Activated CD4-positive, alpha-beta T cell treated with anti-CD3 and anti-CD28 coated beads, Interleukin-2, Interleukin-6, amounts not matched to agents 100 ng/mL and 50 ng/mL, durations not matched to agents 16 hours and 8 hours (primary cell): Measurements from ENCODE around the gene CHPF.

Source experiments
- DNase-seq: peaks from one replicate; pipeline ENCODE4 v3.0.0-alpha.2; 2020

The CHPF gene

GRCh38 chr2:219549619-219550018 lies 6.0 kb upstream of the CHPF start:
- no peak for DNase-seq

GRCh38 chr2:219548990-219549389 lies 5.4 kb upstream of the CHPF start:
- DNase-seq = no peak

DNA sequence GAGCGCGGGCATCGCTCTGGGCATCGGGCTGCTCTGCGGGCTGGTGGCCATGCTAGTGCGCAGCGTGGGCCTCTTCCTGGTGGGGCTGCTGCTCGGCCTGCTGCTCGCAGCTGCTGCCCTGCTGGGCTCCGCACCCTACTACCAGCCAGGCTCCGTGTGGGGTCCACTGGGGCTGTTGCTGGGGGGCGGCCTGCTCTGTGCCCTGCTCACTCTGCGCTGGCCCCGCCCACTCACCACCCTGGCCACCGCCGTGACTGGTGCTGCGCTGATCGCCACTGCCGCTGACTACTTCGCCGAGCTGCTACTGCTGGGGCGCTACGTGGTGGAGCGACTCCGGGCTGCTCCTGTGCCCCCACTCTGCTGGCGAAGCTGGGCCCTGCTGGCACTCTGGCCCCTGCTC lies 4.0 kb upstream of the CHPF start:
- no peak for DNase-seq

- DNase-seq = no peak
Measured at GRCh38 chr2:219545943-219546352, 2.3 kb upstream of the CHPF start.

DNA sequence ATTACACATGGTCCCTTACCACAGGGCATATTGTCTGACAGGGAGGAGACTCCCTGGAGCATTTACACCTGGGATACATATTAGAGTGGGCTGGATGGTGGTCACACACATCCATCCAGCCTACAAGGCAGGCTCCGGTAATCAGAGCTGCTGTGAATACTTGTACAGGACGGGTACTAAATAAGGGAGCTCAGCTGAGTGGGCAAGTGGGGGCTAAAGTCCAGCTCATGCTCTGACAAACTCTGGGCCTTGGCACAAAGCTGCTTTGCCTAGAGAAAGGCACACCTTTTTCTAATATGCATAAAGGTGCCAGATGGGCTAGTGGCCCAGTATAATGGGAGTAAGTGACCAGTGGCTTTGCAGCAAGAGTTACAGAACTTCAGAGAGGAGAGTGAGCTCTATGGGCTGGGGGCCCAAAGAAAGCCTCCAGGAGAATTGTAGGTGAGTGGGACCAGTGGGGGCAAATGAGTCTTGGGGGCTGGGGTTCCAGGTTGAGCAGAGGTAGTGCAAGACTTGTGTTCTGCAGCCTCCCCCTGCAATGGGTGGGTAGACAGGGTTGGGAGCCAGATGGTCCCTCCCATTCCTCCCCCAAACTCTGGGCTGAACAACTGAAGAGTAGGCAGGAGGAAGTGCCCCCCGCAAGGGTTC lies 1.8 kb upstream of the CHPF start:
- DNase-seq = no peak

DNA sequence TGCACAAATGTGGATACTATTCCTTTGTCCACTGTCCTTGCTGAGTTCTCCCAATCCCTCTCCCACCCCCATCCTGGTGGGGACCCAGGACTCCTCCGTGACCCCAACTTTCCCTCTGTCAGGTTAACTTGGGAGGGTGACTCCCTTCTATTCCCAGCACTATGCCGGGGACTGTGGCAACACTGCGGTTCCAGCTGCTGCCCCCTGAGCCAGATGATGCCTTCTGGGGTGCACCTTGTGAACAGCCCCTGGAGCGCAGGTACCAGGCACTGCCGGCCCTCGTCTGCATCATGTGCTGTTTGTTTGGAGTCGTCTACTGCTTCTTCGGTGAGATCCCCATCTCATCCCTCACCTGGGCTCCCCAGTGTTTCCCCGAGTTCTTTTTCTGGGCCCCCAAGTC lies 958 bp upstream of the CHPF start:
- DNase-seq = no peak

DNA sequence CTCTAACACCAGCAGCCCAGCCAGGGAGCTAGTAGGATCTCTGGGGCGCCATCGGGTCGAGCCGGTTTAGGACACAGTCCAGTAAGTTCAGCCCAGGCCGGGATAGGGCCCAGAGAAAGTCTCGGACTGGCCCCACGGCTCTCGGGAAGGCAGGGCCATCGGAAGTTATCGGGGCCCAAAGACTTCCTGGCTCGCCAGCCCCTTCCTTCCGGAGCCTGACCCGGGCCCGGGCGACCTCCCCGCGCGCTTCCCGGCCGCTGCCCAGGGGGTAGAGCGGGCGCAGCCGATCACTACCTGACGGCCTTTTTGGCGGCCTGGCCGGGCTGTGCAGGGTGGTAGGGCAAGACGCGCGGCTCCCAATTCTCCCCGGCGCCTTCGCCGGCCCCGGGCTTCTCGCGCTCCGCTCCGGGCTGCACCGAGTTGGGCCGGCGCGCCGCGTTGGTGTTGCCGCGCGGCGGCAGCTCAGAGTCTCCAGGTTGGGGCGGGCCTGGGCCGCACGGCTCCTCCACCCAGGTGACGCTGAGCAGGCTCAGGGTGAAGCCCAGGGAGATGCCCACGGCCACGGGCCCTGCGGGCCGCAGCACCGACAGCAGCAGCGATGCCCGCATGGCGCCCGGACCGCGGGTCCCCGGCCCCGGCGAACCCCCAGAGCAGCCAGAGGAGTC lies 546 bp downstream of the CHPF start:
- DNase-seq = peak; percentile 53

DNA sequence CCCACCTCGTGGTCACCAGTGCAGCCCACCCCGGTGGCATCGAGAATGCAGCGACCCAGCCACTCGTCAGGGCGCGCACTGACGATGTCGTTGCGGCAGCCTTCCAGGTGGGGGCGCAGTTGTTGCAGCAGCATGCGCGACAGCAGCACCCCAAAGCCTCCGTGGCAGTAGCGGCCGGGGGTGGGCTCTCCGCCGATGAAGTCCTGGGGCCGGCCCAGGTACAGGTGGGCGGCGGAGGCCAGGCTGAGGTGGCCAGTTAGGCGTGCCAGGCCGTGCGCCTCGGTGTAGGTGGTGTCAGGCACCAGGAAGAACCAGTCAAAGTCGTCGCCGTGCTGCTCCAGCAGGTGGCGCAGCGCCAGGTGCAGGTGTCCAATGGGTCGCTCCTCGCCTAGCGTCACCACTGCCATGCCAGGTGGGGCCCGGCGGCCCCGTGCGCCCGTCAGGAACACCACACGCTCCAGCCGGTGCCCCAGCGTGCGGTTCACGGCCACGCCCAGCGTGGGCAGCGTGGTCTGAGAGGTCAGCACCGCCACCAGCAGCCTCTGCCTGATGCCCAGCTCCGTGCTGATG lies 1.9 kb downstream of the CHPF start:
- DNase-seq = peak; percentile 93

- DNase-seq = no peak
Measured at GRCh38 chr2:219540784-219541504, 2.7 kb downstream of the CHPF start.

DNA sequence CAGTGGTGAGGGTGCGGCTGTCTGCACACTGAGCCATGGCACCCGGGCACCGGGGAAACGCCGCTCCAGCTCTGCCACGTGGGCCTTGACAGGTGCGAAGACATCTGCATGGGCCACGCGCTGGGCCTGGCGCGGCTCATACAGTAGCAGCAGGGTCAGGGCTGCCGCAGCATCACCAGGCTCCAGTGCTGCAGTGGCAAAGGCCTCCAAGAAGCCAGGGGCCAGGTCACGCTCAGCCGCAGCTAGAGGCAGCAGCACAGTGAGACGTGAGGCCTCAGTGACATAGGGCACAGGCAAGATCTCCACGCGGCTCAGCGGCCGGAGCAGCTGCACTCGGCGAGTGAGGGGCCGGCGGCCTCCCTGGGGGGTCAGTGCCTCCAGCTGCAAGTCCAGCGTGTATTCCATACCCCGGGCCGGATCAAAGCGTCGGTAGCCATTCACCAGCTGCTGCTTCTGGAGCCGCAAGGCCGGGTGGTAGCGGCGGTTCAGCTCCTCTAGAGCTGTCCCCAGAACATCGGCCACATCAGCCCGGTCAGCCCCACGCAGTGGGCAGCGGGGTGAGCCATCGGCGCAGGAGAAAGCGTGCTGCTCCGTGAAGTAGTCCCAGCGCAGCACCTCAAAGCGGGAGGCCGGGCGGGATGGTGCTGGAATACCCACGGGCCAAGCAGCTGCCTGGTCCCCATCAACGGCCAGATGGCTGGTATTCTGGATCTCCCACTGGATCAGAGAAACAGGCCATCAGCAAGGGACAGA lies 3.5 kb downstream of the CHPF start:
- no peak for DNase-seq

GRCh38 chr2:219538956-219539788 lies 4.4 kb downstream of the CHPF start:
- DNase-seq = no peak

GRCh38 chr2:219538504-219538951 lies 5.1 kb downstream of the CHPF start:
- DNase-seq = no peak

GRCh38 chr2:219537657-219538488 lies 5.7 kb downstream of the CHPF start:
- DNase-seq = no peak

- no peak for DNase-seq
Measured at GRCh38 chr2:219536967-219537366, 6.6 kb downstream of the CHPF start.

- no peak for DNase-seq
Measured at GRCh38 chr2:219536425-219536824, 7.2 kb downstream of the CHPF start.

DNA sequence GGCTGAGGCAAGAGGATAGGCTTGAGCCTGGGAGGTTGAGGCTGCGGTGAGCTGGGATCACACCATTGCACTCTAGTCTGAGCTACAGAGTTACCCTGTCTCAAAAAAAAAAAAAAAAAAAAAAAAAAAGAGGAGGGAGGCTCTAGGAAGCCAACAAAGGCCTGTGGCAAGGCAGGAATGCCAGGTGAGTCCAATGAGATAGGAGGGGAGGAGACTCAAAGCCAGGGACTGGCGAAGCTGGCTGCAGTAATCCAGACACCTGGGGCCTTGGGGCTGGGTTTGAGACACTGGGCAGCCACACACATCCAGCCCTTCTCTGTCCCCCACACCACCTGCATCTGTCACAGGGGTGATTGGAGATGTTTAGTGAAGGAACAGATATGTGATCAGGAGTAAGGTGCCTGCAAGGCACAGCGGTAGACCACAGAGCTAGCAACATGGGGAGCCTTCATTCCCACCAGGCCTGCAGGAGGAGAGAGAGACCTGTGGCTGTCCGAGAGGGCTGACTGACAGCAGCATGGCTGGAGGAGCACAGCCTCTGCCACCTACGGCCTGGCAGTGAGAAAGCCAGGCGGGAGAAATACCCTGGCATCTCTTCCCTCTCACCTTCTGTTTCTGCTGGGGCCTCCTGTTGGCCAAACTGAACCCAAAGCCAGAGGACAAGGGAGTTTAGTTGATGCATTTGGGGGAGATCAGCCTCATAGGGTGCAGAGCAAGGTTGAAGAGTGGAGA lies 9.5 kb downstream of the CHPF start:
- DNase-seq = no peak

DNA sequence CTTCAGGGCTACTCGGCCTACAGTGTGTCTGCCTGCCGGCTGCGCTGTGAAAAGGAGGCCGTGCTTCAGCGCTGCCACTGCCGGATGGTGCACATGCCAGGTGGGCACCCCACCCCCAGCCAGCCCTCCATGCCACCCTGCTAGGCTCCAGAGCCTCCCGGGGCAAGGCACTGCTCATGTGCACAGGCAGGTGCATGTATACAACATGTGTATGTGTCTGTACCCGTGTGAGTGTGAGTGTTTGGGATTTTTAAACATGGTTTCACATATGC lies 11.3 kb downstream of the CHPF start:
- DNase-seq = no peak

DNA sequence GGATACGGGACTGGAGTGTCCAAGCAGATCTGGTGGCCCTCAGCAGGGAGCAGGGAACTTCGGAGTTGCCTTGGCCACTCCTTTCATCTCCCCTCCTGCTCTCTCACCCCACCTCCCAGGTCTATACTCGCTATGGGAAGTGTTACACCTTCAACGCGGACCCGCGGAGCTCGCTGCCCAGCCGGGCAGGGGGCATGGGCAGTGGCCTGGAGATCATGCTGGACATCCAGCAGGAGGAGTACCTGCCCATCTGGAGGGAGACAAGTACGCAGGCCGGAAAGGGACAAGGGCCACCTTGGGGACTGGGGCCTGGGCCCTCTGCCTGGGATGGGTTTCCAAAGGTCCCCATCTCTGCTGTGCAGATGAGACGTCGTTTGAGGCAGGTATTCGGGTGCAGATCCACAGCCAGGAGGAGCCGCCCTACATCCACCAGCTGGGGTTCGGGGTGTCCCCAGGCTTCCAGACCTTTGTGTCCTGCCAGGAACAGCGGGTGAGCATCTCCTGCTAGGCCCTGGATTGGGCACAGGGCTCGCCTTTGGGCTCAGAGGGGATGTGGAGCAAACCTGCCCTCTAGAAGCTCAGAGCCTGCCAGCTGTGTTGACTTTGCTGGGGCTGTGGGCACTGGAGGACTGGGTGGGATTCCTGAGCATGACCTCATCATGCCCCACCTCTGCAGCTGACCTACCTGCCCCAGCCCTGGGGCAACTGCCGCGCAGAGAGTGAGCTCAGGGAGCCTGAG lies 11.8 kb downstream of the CHPF start:
- no peak for DNase-seq

GRCh38 chr2:219530048-219530963 lies 13.3 kb downstream of the CHPF start:
- DNase-seq = peak; percentile 90
